Iris pigment epithelial cell (primary cell): ENCODE measurements around the gene PPP6R1.

Experiments used
- DNase-seq: peaks from one replicate; pipeline ENCODE4 v3.0.0-alpha.2; 2011; ENCODE audit warnings: low read depth

PPP6R1 gene

GRCh38 chr19:55181740-55182139 is 77.1 kb downstream of the PPP6R1 start:
- no peak for DNase-seq
